Colonic mucosa (tissue), 4 donors: Measurements from ENCODE around the gene GPR152. TPM values are rescaled to one million over a fixed set of nuclear protein-coding genes. Genes with fewer than 3 reads are reported as not detected.

Experiments
- DNase-seq: peaks from one replicate; pipeline ENCODE4 v3.0.0-alpha.2; 2020
- H3K27ac ChIP-seq: fragments of 200-600 bp; one replicate; pipeline ENCODE4 v1.8.0; 2021
- H3K27me3 ChIP-seq: fragments of 200-600 bp; one replicate; pipeline ENCODE4 v1.8.0; 2021
- H3K36me3 ChIP-seq: fragments of 200-600 bp; one replicate; pipeline ENCODE4 v1.8.0; 2021
- H3K4me1 ChIP-seq: fragments of 200-600 bp; one replicate; pipeline ENCODE4 v1.8.0; 2021; ENCODE audit warnings: mild to moderate bottlenecking
- H3K4me3 ChIP-seq: fragments of 200-600 bp; one replicate; pipeline ENCODE4 v1.8.0; 2021
- H3K9ac ChIP-seq, 2 donors: one replicate each; pipeline ENCODE4 v1.7.0; 2013; ENCODE audit warnings: control low read depth in 2 of 2, low read depth in 2 of 2, low read length in 2 of 2
- H3K9me3 ChIP-seq: fragments of 200-600 bp; one replicate; pipeline ENCODE4 v1.8.0; 2021
- intact Hi-C: fragments of 100-400 bp; cut with DNase I; formaldehyde crosslinking; loops from one replicate; pipeline ENCODE4 v1.14.1; 2022
- total RNA-seq, 2 donors: library from RNA; stranded (reverse); fragmentation: NEBNext Ultra II Directional in 1 of 2; extraction: Animal tissue kit (Norgen Biotek cat#: 25700) in 1 of 2; gene quantifications; one replicate each; pipeline ENCODE4 v1.2.1, GENCODE V29; 2021
- TF ChIP-seq, protein P1 (sequence below): fragments of 200-600 bp; IDR thresholded peaks from one replicate; pipeline ENCODE4 v1.8.0; 2022; ENCODE audit warnings: antibody characterized with exemption, mild to moderate bottlenecking
- donor health status: healthy.
- donor health status: DM: no; HTN: no; CAD: no.
- donor health status: DM: no; HTN: no; CAD: no.

The GPR152 gene
- total RNA-seq, 2 donors from 2014 or later: not detected

DNA sequence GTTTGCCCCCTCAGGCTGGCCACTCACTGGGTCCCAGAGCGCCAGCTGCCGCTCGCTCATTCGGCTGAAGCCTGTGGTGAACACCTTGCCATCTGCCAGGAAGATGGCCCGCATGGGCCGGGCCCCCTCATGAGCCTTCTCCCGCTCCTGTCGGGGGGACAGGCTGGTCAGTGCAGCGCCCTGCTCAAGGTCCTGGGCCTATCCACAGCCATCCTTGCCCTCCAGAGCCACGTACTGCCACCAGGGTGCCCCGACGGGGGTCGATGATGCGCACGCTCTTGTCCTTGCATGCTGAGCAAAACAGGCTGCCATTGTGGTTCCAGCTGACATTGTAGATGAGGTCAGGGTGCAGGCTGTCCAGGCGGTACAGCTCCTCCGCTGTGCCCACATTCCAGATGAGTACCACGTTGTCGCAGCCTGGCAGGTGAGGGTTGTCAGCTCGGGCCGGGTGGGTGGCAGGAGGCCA, 11.4 kb downstream of the GPR152 start:
- Histone ChIP-seq H3K4me1 (peaks cover 11% of the 10 kb centered on the region), H3K27ac (no peak overlapping the region), H3K9ac (no peak overlapping the region), H3K9me3 (no peaks in the 10 kb centered on the region), H3K36me3 (no peaks in the 10 kb centered on the region), H3K4me3 (no peak overlapping the region), H3K27me3 (no peaks in the 10 kb centered on the region)
- no peak for DNase-seq
- TF ChIP-seq, protein P1, sequence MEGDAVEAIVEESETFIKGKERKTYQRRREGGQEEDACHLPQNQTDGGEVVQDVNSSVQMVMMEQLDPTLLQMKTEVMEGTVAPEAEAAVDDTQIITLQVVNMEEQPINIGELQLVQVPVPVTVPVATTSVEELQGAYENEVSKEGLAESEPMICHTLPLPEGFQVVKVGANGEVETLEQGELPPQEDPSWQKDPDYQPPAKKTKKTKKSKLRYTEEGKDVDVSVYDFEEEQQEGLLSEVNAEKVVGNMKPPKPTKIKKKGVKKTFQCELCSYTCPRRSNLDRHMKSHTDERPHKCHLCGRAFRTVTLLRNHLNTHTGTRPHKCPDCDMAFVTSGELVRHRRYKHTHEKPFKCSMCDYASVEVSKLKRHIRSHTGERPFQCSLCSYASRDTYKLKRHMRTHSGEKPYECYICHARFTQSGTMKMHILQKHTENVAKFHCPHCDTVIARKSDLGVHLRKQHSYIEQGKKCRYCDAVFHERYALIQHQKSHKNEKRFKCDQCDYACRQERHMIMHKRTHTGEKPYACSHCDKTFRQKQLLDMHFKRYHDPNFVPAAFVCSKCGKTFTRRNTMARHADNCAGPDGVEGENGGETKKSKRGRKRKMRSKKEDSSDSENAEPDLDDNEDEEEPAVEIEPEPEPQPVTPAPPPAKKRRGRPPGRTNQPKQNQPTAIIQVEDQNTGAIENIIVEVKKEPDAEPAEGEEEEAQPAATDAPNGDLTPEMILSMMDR: no peak
- intact Hi-C loops: no loop called here

DNA sequence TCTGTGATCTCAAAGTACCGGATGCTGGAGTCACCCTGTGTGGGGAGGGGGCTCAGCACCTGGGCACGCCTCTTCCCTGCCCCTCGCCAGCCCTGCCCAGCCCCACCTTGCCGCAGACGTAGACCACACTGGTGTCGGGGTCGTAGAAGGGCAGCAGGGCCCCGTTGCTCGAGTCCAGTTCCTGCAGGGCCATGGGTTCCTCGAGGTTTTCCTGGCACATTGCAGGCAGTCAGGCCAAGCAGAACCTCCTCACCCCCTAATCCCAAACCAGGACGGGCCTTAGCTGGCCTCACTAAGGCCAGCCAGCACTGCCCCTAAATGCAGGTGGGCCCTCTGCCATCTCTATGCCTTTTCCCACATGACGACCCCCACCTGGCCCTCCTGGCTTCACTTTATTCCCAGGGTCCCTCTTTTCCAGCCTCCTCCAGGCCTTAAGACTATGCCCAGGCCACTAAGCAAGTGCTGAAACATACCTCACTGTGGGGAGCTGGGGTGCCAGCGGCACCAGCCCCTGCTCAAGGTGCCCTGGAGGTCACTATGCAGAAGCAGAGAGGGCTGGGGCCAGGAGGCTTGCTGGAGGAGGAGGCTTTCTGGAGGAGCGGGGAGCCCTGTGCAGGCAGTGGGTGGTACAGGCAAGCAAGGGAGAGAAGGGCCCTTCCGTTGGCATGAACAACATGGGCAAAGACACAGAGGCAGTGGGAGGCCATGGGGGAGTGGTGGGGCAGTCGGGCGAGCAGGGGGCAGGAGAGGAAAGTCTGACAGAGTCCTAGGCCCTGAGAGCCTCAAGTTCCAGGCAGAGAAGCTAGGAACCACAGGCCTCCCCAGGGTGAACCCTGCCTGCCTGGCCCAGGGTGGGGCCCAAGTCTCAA, 12.1 kb downstream of the GPR152 start:
- intact Hi-C loops: no loop called here
- Histone ChIP-seq H3K4me3 (no peak overlapping the region), H3K36me3 (no peaks in the 10 kb centered on the region), H3K4me1 (peaks cover 11% of the 10 kb centered on the region), H3K9me3 (no peaks in the 10 kb centered on the region), H3K27me3 (no peaks in the 10 kb centered on the region), H3K9ac (peak overlapping the region in 1 of 2 donors; percentile 14), H3K27ac (peak overlapping the region; percentile 18)
- DNase-seq: no peak
- TF ChIP-seq, protein P1: no peak

DNA sequence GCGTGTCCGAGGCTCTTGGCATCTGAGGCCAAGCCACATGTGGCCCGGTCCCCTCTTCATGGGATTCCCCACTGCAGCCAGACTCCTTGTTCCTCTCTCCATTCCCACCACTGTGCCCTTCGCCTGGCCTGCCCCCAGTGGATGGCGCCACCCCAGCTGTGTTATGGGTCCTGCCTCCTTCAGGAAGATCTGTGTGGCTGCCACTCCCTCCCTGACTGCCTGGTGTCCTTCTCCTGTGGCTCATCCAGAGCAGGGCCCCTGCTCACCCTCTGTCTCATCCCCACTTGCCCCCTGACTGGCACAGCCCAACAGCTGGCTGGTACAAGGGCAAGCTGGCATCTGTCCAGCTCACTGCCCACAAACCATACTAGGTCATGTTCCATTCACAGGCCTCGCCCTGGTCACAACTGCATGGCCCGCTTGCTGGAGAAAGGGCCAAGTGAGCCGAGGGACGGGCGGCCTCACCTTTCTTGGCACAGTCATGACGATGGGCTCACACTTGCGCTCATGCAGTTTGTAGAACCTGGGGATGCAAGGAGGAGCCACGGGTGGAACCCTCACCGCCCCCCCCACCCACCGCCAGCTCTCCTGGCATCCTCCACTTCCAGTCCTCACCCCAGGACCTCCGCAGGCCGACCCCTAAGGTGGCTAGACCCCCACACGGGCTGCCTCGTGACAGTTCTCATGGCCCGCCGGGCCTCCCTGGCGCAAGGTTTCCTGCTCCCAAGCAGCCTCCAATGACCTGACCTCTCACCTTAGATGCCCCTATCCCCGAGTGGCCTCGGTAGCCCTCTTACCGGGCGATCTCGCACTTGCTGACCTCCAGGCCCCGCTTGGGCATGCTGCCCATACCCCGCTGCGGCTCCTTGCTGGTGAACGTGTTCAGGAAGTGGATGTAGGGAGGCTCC, 13.0 kb downstream of the GPR152 start:
- intact Hi-C loops: no loop called here
- TF ChIP-seq, protein P1: no peak

GRCh38 chr11:67438158-67438902, 14.2 kb downstream of the GPR152 start:
- peak overlapping the region; percentile 56 for H3K27ac ChIP-seq
- H3K9ac ChIP-seq: peak overlapping the region; percentile 34 to 56

More for the DNA sequence above, 13.0 kb downstream of the GPR152 start:
- Histone ChIP-seq H3K27me3 (no peaks in the 10 kb centered on the region), H3K9me3 (no peaks in the 10 kb centered on the region), H3K4me1 (peaks cover 11% of the 10 kb centered on the region), H3K9ac (peak overlapping the region; percentile 3 to 60), H3K36me3 (no peaks in the 10 kb centered on the region), H3K27ac (peak overlapping the region; percentile 18), H3K4me3 (no peak overlapping the region)
- peak; percentile 61 for DNase-seq

More at GRCh38 chr11:67438158-67438902, 14.2 kb downstream of the GPR152 start:
- peaks cover 1% of the 10 kb centered on the region for H3K36me3 ChIP-seq
- TF ChIP-seq, protein P1: no peak
- peaks cover 11% of the 10 kb centered on the region for H3K4me1 ChIP-seq
- no peaks in the 10 kb centered on the region for H3K27me3 ChIP-seq
- intact Hi-C loops: no loop called here
- H3K9me3 ChIP-seq: no peaks in the 10 kb centered on the region
- no peak for DNase-seq
- H3K4me3 ChIP-seq: peak overlapping the region; percentile 24
